B cell (primary cell): Measurements from ENCODE around the gene KCNQ1OT1. TPM values are rescaled to one million over a fixed set of nuclear protein-coding genes. Genes with fewer than 3 reads are reported as not detected.

ENCODE experiments used
- ATAC-seq: fragments of 200-7000 bp; cut with Tn5 transposase; one replicate; pipeline ENCODE4 v1.10.0; 2021; ENCODE audit warnings: low read depth, mild to moderate bottlenecking, moderate number of reproducible peaks, moderate library complexity
- CTCF ChIA-PET: fragments of 350-600 bp; sonication (Branson Sonifier 250); formaldehyde crosslinking; loops from one replicate; lab custom pipeline; 2021; ENCODE audit warnings: antibody characterized with exemption, inconsistent platforms; lab: Charles Lee
- POLR2A ChIA-PET: fragments of 350-600 bp; sonication (Branson Sonifier 250); formaldehyde crosslinking; loops from one replicate; lab custom pipeline; 2021; ENCODE audit warnings: antibody characterized with exemption; lab: Charles Lee
- DNase-seq: peaks from one replicate; pipeline ENCODE4 v3.0.0; 2013
- H2AFZ ChIP-seq: 2 replicates; pipeline ENCODE4 v1.6.1; 2012; ENCODE audit warnings: mild to moderate bottlenecking, low read depth, low read length; ENCODE audit not compliant: insufficient read depth, poor library complexity, severe bottlenecking
- H3K27ac ChIP-seq, 2 donors: 1 replicate in 1 of 2; 2 replicates in 1 of 2; pipeline ENCODE4 v1.5.1; 2012 to 2013; ENCODE audit warnings: low read length in 2 of 2, mild to moderate bottlenecking in 2 of 2, moderate library complexity in 1 of 2
- H3K27me3 ChIP-seq, 4 experiments: fragments of 200-600 bp in 1 of 4; sonication (generic) in 1 of 4; replicated peaks in 1 of 4; 1 replicate in 2 of 4; 2 replicates in 2 of 4; pipeline versions ENCODE4 v1.6.1 to v1.7.0; 2013 to 2016; ENCODE audit warnings: low read length in 3 of 4, mild to moderate bottlenecking in 2 of 4, mixed read lengths in 1 of 4, moderate library complexity in 1 of 4; ENCODE audit not compliant: insufficient read depth in 4 of 4, control insufficient read depth in 3 of 4; ENCODE audit errors: control extremely low read depth in 1 of 4
- H3K36me3 ChIP-seq, 2 experiments: replicated peaks in 1 of 2; 1 replicate in 1 of 2; 2 replicates in 1 of 2; pipeline versions ENCODE4 v1.6.1 to v1.7.1; 2013; ENCODE audit warnings: low read length in 1 of 2; ENCODE audit not compliant: insufficient read depth in 2 of 2, control insufficient read depth in 1 of 2; ENCODE audit errors: control extremely low read depth in 1 of 2, extremely low read depth in 1 of 2
- H3K4me1 ChIP-seq, 2 donors: fragments of 200-600 bp in 1 of 2; sonication (generic) in 1 of 2; 1 replicate in 1 of 2; 2 replicates in 1 of 2; pipeline versions ENCODE4 v1.5.1 to v1.6.1; 2013 to 2017; ENCODE audit warnings: low read length in 2 of 2; ENCODE audit not compliant: control insufficient read depth in 2 of 2, insufficient read depth in 2 of 2
- H3K4me2 ChIP-seq: replicated peaks from 2 replicates; pipeline ENCODE3; 2012; ENCODE audit warnings: mild to moderate bottlenecking, low read depth, low read length; ENCODE audit not compliant: poor library complexity, severe bottlenecking
- H3K4me3 ChIP-seq, 5 experiments: fragments of 200-600 bp in 1 of 5; sonication (generic) in 1 of 5; 1 replicate in 3 of 5; 2 replicates in 2 of 5; pipeline versions ENCODE4 v1.5.1 to v1.7.0; 2011 to 2016; ENCODE audit warnings: low read length in 4 of 5, mild to moderate bottlenecking in 4 of 5, low read depth in 2 of 5, control low read depth in 1 of 5, moderate library complexity in 1 of 5; ENCODE audit not compliant: insufficient read depth in 1 of 5; ENCODE audit errors: control extremely low read depth in 1 of 5, extremely low read depth in 1 of 5
- H3K79me2 ChIP-seq: fragments of 200-600 bp; sonication (generic); one replicate; pipeline ENCODE4 v1.6.0; 2016; ENCODE audit warnings: low read length; ENCODE audit not compliant: control insufficient read depth, insufficient read depth
- H3K9ac ChIP-seq: fragments of 200-600 bp; sonication (generic); 2 replicates; pipeline ENCODE4 v1.6.1; 2017; ENCODE audit warnings: mild to moderate bottlenecking, low read length, moderate library complexity
- H3K9me3 ChIP-seq, 3 donors: one replicate each; pipeline versions ENCODE4 v1.6.1 to v1.7.1; 2013; ENCODE audit warnings: low read length in 2 of 3; ENCODE audit not compliant: control insufficient read depth in 2 of 3, insufficient read depth in 1 of 3; ENCODE audit errors: control extremely low read depth in 1 of 3
- H4K20me1 ChIP-seq: 2 replicates; pipeline ENCODE4 v1.6.0; 2012; ENCODE audit warnings: mild to moderate bottlenecking, low read length; ENCODE audit not compliant: insufficient read depth, control insufficient read depth, poor library complexity, severe bottlenecking
- H3K27ac Mint-ChIP-seq: one replicate; pipeline ENCODE4 v1.8.0; 2021; ENCODE audit warnings: mixed read lengths
- H3K27me3 Mint-ChIP-seq: one replicate; pipeline ENCODE4 v1.8.0; 2021; ENCODE audit warnings: mixed read lengths
- H3K4me1 Mint-ChIP-seq: one replicate; pipeline ENCODE4 v1.8.0; 2021; ENCODE audit warnings: mixed read lengths
- H3K4me3 Mint-ChIP-seq: one replicate; pipeline ENCODE4 v1.8.0; 2021; ENCODE audit warnings: mixed read lengths
- H3K9me3 Mint-ChIP-seq: one replicate; pipeline ENCODE4 v1.8.0; 2022; ENCODE audit warnings: mixed read lengths; ENCODE audit not compliant: insufficient read depth
- EZH2 ChIP-seq: IDR thresholded peaks from 2 replicates; pipeline ENCODE4 v1.6.1; 2012; ENCODE audit warnings: borderline replicate concordance, low read depth, mild to moderate bottlenecking, moderate library complexity, low read length; ENCODE audit not compliant: insufficient read depth, poor library complexity, severe bottlenecking
- WGBS: methylation state at CpG from one replicate; pipeline ENCODE4 v1.1.5; 2013; ENCODE audit warnings: missing lambda C conversion rate; ENCODE audit not compliant: insufficient coverage; 5-methylcytosine and 5-hydroxymethylcytosine counted together
- intact Hi-C: fragments of 100-400 bp; cut with micrococcal nuclease; formaldehyde crosslinking; loops from one replicate; pipeline ENCODE4 v1.10.0; 2022
- polyA plus RNA-seq: library from polyadenylated mRNA; depleted of rRNA; stranded (reverse); fragments of >200 nt; gene quantifications from 2 replicates; pipeline ENCODE4 v1.2.3, GENCODE V29; 2012
- total RNA-seq, 2 donors: library from RNA; stranded (reverse); fragments of 120-200 nt in 1 of 2; gene quantifications; 1 replicate in 1 of 2; 2 replicates in 1 of 2; pipeline versions ENCODE4 v1.2.3 to v1.2.4, GENCODE V29; 2013 to 2022
- TF ChIP-seq, protein P1 (sequence below): fragments of 200-600 bp; IDR thresholded peaks from one replicate; pipeline ENCODE4 v1.8.0; 2022; ENCODE audit warnings: antibody characterized with exemption, mild to moderate bottlenecking

The KCNQ1OT1 gene
- total and polyA plus RNA-seq, 2 donors (not counting 1 experiment from before 2014, with no cell fraction given), result 0.03 to 0.89 TPM

DNA sequence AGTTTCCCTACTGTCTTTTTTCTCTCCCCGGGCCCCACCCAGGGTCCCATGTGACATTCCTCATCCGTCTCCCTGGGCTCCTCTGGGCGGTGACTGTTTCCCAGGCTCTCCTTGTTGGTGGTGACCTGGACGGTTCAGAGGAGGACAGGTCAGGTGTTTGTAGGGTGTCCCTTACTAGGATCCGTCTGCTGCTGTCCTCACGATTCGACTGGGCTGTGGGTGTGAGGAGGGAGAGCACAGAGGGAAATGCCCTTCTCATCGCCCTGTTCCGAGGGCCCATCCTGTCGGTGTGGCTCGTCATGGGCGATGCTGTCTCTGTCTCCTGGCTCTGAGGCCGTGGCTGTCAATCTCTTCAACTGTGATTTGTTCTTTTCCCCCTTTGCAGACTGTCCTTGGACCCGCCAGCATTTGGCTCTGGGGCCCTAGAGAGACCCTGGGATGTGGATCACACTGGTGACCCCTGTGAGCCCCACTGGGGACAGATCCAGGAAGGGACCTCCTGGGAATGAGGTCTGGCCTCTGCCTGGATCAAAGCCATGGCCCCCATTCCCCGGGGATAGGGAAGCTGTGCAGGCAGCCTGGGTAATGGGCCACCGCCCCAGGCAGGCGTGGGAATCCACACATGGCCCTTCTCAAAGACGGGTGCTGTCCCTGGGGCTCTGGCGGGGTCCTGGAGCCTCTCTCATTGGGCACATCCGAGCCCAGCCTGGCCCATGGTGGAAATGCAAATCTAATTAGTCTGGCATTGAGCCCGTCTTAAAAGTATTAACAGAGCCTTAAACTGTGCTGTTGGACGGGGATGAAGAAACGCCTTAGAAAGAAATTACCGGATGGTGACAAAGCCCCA, 46.8 kb upstream of the KCNQ1OT1 start:
- Histone ChIP-seq H2AFZ (no peak overlapping the region), H3K4me2 (no peak overlapping the region), H3K4me1 (no peaks in the 10 kb centered on the region), H3K9me3 (peaks cover 0 to 4% (median 0%) of the 10 kb centered on the region in 3 donors), H3K36me3 (no peaks in the 10 kb centered on the region), H4K20me1 (no peaks in the 10 kb centered on the region), H3K27ac (no peak overlapping the region), H3K4me3 (no peak overlapping the region), H3K27me3 (no peaks in the 10 kb centered on the region), H3K9ac (no peak overlapping the region), H3K79me2 (no peaks in the 10 kb centered on the region)
- H3K4me3 Mint-ChIP-seq, result no peak overlapping the region
- intact Hi-C loops, result no loop called here
- no peak for DNase-seq
- H3K9me3 Mint-ChIP-seq, result no peaks in the 10 kb centered on the region
- no peak for TF ChIP-seq EZH2
- TF ChIP-seq, protein P1, sequence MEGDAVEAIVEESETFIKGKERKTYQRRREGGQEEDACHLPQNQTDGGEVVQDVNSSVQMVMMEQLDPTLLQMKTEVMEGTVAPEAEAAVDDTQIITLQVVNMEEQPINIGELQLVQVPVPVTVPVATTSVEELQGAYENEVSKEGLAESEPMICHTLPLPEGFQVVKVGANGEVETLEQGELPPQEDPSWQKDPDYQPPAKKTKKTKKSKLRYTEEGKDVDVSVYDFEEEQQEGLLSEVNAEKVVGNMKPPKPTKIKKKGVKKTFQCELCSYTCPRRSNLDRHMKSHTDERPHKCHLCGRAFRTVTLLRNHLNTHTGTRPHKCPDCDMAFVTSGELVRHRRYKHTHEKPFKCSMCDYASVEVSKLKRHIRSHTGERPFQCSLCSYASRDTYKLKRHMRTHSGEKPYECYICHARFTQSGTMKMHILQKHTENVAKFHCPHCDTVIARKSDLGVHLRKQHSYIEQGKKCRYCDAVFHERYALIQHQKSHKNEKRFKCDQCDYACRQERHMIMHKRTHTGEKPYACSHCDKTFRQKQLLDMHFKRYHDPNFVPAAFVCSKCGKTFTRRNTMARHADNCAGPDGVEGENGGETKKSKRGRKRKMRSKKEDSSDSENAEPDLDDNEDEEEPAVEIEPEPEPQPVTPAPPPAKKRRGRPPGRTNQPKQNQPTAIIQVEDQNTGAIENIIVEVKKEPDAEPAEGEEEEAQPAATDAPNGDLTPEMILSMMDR, result no peak
- no peak for ATAC-seq
- POLR2A ChIA-PET, result no interaction called here
- no peak overlapping the region for H3K27ac Mint-ChIP-seq
- WGBS, result 89% methylated on average over 18 of the region's 24 CpGs
- H3K4me1 Mint-ChIP-seq, result no peaks in the 10 kb centered on the region
- CTCF ChIA-PET, result no interaction called here
- no peaks in the 10 kb centered on the region for H3K27me3 Mint-ChIP-seq

DNA sequence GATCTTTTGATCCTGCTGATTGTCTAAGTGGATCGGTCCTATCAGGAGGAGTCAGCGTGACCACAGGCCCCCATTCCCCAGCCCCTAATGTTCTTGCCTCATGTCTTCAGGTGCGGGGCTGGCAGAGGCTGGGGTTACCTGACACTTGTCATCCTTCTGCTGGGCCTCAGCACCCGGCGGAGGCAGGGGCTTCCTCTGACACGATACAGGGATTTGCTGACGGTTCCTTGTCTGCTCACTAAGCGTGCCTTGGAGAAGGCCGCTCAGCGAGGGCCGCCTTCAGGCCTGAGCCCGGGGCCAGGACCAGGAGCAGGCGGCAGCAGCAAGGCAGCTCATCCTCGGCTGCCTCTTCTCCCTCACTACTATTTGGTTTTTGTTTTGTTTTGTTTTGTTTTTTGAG, 45.7 kb upstream of the KCNQ1OT1 start:
- Mint-ChIP-seq H3K4me1 (no peaks in the 10 kb centered on the region), H3K9me3 (no peaks in the 10 kb centered on the region), H3K27me3 (no peaks in the 10 kb centered on the region), H3K27ac (no peak overlapping the region), H3K4me3 (no peak overlapping the region)
- Histone ChIP-seq H4K20me1 (no peaks in the 10 kb centered on the region), H3K9me3 (peaks cover 0 to 4% (median 0%) of the 10 kb centered on the region in 3 donors), H3K4me3 (no peak overlapping the region), H3K27ac (no peak overlapping the region), H3K4me2 (no peak overlapping the region), H3K36me3 (no peaks in the 10 kb centered on the region), H3K4me1 (no peaks in the 10 kb centered on the region), H3K9ac (no peak overlapping the region), H2AFZ (no peak overlapping the region), H3K79me2 (no peaks in the 10 kb centered on the region), H3K27me3 (no peaks in the 10 kb centered on the region)
- TF ChIP-seq, protein P1, result no peak
- TF ChIP-seq EZH2, result no peak
- ChIA-PET POLR2A (no interaction called here), CTCF (no interaction called here)
- intact Hi-C loops, result no loop called here
- no peak for DNase-seq
- ATAC-seq, result no peak
- 97% methylated on average over 11 of the region's 14 CpGs for WGBS
